ENCODE results near the gene PRRC2B.
"Not testable (repeated sequence)": the region's sequence is repeated elsewhere in the genome, so short reads cannot be mapped to it uniquely, and the experiment has no call there.

PRRC2B gene

DNA sequence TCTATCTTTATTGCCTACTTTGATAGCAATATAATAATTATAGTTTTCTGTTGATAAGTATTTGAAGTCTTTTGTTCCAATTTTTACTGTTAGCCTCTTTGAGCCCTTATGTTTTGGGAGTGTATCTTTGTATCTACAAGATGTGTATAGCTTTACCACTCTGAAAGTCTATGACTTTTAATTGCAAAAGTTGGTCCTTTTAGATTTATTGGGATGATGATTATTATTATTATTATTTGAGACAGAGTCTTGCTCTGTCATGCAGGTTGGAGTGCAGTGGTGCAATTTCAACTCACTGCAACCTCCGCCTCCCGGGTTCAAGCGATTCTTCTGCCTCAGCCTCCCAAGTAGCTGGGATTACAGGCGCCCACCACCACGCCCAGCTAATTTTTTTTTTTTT, 78.2 kb downstream of the PRRC2B start:
- DNase-seq (ENCODE audit: low spot score): not testable (repeated sequence)

DNA sequence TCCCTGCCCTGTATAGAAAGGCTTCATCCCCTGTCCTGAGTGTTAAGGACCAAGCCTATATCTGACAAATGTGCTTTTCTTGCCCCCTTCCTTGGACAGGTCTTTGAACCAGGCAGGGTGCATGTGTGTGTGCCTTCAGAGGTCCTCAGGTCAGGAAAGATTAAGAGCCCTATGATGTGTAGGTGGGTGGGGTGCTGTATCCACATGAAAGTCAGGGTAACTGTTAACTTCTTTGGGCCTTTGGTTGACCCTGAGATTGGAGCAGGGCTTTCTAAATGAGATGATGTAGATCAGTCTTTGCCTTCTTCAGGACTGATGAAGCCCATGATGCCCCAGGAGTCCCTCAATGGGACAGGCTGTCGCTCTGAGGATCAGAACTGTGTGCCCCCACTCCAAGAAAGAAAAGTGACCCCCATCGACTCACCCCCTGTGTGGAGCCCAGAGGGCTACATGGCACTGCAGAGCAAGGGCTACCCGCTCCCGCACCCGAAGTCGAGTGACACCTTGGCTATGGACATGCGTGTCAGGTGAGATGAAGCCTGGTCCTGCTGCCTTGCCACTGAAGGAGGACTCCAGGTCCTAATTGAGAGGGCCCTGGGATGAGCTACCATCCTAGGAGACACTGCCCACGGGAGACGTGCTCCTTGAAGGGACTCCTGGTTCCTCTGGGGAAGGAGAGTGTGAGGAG, 79.5 kb downstream of the PRRC2B start:
- no peak for DNase-seq (ENCODE audit: low spot score)

DNA sequence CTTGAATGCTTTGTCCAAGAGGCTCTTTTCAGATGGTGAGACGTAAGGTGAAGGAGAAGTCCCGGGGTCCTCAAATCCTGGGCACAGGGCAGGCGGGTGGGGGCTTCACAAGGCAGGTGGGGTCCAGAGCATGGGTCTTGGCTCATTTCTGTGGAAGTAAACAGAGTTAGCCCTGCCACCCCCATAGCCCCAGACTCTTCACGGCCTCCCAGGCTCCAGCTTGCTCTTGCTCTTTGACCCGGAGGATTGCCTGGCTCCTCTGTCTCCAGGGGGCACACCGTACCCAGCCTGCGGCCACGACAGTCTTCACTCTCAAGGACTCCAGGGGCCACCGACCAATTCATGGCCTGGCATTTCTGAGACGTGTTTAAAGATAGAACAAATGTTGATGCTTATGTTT, 80.0 kb downstream of the PRRC2B start:
- DNase-seq (ENCODE audit: low spot score): no peak

DNA sequence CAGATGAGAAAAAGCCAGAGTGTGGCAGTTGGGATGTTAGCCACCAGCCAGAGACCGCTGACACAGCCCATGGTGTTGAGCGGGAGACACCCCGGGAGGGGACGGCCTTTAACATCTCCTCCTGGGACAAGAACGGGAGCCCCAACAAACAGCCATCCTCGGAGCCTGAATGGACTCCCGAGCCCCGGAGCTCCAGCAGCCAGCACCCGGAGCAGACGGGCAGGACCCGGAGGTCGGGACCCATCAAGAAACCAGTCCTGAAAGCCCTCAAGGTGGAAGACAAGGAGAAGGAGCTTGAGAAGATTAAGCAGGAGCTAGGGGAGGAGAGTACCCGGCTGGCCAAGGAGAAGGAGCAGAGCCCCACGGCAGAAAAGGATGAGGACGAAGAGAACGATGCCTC, 80.8 kb downstream of the PRRC2B start:
- DNase-seq (ENCODE audit: low spot score): no peak

DNA sequence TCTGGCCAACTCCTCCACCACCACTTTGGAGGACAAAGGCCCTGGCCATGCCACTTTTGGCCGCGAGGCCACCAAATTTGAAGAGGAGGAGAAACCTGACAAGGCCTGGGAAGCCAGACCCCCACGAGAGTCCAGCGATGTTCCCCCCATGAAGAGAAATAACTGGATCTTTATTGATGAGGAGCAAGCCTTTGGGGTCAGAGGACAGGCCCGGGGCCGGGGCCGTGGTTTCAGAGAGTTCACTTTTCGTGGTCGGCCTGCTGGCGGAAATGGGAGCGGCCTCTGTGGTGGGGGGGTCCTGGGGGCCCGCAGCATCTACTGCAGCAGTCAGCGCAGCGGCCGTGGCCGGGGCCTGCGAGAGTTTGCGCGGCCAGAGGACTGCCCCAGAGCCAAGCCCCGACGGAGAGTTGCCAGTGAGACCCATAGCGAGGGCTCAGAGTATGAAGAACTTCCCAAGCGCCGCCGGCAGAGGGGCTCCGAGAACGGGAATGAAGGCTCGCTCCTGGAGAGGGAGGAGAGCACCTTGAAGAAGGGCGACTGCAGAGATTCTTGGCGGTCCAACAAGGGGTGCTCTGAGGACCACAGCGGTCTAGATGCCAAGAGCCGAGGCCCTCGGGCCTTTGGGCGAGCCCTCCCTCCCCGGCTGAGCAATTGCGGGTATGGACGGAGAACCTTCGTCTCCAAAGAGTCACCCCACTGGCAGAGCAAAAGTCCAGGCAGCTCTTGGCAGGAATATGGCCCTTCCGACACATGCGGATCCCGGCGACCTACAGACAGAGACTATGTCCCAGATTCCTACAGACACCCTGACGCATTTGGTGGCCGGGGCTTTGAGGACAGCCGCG, 81.4 kb downstream of the PRRC2B start:
- no peak for DNase-seq (ENCODE audit: low spot score)

DNA sequence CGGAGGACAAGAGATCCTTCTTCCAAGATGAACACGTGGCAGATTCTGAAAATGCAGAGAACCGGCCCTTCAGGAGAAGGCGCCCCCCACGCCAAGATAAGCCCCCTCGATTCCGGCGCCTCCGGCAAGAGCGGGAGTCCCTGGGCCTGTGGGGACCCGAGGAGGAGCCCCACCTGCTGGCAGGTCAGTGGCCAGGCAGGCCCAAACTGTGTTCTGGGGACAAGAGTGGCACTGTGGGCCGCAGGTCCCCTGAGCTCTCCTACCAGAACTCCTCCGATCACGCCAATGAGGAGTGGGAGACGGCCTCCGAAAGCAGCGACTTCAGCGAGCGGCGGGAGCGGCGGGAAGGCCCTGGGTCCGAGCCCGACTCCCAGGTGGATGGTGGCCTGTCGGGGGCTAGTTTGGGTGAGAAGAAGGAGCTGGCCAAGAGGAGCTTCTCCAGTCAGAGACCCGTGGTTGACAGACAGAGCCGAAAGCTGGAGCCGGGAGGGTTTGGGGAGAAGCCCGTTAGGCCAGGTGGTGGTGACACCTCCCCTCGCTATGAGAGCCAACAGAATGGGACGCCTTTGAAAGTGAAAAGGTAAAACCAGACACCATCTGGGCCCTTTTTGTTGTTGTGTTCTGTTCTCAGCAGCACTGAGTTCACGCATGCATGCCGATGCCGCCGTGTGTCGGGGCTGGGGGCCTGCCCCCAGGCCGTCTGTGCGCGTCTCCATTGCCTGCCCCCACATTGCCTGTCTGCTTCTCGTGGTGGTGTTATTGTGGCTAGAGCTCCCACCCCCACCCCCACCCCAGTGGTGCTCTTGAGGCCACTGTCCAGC, 82.3 kb downstream of the PRRC2B start:
- DNase-seq (ENCODE audit: low spot score): no peak

DNA sequence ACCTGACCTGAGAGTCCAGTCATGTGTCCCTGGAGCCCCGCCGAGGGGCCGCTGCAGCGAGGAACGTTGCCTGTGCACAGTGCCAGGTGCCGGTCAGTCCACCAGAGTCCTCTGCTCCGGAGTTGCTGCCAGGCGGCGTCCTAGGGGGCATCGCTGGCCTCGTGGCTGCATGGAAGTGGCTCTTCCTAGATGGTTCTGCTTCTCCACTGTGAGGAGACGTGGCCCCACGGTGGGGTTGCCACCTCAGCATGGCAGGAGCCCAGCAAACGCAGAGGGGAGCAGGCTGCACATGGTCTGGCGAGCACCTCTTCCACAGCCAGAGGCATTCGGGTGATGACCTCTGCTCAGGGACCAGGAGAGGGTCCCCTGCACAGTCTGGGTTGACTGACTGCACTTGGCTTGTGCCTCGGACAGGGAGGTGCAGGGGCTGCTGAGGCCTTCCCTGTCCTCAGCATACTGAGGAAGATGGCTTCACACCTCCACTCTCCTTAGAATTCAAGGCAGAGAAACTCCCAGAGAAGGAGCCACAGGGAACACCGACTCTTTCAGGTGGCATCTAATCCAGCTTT, 83.0 kb downstream of the PRRC2B start:
- DNase-seq (ENCODE audit: low spot score): no peak

DNA sequence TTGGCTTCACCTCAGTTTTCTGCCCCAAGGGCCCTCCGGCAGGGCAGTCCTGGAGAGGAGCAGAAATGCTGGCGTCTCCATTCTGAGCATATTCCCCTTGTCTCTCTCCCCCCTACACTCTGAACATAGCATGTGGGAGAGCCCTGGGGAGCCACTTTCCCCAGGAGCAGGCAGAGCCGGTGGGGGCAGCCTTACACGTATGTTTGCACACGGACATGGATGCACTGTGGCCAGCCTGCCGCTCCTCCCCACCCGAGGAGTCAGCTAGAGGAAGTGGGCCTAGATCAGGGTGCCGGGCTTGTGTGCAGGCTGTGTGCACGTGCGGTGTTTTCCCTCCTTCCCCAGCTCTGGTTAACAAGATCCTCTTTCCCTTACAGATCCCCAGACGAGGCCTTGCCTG, 83.5 kb downstream of the PRRC2B start:
- no peak for DNase-seq (ENCODE audit: low spot score)

DNA sequence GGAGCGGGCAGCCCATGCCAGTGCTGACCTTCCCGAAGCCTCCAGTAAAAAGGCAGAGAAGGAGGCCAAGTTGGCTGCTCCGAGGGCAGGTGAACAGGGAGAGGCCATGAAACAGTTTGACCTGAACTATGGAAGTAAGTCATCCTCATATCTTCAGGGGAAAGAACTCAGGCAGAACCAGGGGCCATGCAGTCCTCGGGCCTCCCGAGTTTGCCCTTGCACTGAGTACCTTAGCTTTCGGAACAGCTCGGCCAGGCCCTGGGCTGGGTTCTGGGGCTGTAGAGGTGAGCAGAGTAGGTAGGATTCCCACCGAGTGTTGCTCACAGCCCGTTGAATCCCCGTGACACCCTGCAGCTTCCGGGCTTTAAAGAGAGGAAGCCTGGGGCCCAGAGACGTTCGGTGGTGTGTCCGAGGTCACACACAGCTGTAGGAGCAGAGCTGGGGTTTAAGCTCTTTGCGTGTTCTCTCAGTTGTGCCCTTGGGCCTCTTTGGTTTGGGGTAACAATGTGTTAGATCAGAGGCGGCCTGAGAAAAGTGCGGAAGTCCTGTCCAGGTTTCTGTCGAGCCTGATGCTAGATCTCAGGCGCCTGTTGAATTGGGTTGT, 84.0 kb downstream of the PRRC2B start:
- no peak for DNase-seq (ENCODE audit: low spot score)

DNA sequence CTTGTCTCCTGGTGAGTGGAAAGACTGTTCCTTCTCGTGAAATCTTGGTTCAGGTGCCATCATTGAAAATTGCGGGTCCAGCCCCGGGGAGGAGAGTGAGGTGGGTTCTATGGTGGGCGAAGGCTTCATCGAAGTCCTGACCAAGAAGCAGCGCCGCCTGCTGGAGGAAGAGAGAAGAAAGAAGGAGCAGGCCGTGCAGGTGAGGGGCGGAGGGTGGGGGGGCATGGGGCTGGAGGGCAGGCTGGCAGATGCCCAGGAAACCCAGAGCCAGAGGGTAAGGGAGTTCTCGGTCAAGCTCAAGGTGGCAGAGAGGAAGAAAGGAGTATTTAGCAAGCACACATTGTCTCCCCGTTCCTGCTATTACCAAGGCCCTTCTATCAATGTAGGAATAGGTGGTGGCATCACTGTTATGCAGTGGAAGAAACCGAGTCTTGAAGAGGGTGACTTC, 84.6 kb downstream of the PRRC2B start:
- peak; percentile 36 for DNase-seq (ENCODE audit: low spot score)

DNA sequence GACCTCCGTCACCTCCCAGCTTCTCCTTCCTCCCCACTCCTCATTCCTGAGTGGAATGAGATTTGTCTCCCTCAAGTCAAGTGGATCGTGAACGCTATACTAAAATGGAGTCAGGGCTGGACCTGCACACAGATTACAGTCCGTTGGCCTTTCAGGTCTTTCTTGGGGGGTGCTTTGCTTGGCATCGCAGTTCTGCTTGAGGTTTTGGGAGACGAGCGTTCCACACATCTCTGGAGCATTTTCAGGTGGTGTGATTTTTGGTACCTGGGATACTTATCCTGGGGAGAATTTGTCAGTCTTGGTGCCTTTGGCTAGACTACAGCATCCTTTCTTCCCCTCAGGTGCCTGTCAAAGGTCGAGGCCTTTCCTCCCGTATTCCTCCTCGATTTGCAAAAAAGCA, 85.0 kb downstream of the PRRC2B start:
- DNase-seq (ENCODE audit: low spot score): no peak

DNA sequence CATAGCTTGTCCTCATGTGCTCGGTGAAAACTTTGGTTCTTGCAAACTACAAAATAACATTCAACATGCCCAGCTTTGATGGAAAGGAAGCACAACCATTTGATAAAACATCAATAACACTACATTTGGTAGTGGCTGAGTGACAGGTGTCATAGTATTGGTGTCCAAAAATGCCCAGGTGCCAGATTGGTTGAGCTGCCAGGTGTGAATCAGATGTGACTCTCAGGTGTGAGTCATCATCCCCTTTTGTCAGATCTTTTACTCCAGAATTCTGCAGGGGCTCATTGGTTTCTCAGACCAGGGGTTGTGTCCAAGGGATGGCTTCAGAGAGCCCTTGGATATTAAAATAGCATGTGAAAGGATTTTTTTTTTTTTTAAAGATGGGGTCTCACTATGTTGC, 86.4 kb downstream of the PRRC2B start:
- no peak for DNase-seq (ENCODE audit: low spot score)

DNA sequence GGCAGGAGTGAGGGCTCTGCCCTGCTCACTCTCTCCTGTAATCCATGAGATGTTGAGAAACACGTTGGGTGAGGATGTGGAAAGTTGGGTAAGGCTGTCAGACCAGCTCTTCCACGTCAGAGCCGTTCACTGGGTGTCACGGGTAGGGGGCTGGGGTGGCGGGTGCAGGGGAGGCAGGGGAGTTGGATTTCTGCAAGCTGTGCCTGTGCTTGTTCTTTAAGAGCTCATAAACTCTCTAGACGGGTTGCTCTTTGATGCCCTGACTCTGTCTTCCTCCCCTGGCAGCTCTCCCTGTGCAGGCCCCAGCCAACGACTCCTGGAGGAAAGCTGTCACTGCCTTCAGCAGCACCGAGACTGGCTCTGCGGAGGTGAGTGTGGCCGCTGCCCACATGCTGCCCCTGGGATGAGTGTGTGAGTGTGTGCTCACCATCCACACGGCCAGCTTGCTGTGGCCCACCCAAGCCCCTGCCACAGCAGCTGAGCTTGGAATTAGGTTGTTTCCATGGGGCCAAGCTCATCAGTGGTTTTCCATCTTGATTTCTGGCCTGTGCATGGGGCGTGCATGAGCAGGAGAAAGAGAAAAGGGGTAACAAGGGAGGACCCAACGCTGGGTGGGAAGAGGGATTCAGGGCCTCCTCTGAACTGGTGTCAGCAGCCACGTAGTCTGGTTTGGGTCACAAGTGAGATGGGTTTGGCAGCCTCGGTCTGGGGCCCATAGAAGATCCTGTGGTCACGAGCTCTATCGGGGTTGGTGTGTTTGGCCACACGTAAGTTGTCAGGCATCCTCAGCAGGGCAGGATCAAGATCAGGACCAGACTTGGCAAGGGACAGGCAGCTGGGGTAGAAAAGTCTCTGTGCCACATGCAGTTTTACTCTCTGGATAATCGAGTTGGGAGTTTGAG, 87.8 kb downstream of the PRRC2B start:
- no peak for DNase-seq (ENCODE audit: low spot score)

DNA sequence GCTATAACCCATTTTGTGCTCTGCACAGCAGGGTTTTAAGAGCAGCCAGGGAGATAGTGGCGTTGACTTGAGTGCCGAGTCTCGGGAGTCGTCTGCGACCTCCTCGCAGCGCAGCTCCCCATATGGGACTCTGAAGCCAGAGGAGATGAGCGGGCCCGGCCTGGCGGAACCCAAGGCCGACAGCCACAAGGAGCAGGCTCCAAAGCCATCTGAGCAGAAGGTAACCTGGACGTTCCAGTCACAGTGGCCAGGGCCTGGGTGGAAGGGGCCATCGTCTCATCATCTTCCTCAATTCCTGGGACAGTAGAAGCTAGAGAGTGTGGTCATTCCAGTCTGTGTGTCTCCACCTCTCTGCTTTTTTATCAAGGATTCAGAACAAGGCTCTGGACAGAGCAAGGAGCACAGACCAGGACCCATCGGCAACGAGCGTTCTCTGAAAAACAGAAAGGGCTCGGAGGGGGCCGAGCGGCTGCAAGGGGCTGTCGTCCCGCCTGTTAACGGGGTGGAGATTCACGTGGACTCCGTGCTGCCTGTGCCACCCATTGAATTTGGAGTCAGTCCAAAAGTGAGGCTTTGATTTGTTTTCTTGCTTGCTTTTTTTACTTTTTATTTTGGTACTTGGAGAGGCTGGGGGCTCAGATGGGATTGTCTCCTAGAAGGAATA, 88.6 kb downstream of the PRRC2B start:
- no peak for DNase-seq (ENCODE audit: low spot score)

DNA sequence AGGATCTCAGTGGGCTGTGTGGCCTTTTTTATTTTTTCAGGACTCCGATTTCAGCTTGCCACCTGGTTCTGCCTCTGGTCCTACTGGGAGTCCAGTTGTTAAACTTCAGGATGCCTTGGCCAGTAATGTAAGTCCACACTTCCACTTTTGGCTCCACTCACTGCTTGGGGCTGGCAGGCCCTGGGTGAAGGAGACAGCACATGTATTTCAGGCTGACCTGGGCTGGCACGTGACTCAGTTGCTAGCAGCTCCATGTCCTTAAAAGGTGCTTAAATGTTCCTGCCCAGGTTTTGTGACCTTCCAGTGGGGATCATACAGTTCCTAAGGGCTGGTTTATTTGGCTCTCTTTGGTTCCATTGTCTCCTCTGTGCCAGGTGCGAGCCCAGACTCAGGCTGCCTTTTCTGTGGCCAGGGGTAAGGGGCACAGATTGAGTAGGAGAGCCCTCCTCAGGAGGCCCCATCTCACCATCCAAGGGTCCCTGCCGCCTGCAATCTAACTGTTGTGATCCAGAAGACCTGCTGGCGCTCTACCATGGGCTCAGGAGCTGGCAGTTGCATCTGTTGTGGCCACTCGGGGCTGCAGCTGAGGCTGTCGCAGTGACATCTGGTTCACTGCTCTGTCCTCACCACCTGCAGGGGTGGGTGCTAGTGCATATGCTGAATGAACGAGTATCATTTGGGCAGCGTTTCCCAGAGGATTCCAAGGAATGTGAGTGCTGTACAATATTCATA, 89.6 kb downstream of the PRRC2B start:
- DNase-seq (ENCODE audit: low spot score): no peak

DNA sequence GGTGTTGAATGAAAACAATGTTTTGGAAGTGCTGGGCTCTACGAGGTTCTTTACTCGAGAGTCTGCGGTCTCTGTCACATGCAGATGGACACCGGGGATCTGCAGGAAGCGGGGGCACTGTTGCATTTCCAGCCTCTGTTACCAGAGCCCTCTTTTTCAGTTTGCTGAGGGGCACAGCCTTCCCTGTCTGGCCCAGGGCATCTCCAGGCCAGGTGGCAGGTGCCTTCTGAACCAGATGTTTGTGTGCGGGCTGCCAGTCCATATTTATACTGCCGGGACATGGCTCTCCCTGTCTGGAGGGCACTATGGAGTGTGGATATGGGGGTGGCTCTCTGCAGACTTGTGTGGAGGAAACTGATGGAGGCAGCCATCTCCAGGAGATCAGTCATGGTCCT, 90.2 kb downstream of the PRRC2B start:
- DNase-seq (ENCODE audit: low spot score): no peak

DNA sequence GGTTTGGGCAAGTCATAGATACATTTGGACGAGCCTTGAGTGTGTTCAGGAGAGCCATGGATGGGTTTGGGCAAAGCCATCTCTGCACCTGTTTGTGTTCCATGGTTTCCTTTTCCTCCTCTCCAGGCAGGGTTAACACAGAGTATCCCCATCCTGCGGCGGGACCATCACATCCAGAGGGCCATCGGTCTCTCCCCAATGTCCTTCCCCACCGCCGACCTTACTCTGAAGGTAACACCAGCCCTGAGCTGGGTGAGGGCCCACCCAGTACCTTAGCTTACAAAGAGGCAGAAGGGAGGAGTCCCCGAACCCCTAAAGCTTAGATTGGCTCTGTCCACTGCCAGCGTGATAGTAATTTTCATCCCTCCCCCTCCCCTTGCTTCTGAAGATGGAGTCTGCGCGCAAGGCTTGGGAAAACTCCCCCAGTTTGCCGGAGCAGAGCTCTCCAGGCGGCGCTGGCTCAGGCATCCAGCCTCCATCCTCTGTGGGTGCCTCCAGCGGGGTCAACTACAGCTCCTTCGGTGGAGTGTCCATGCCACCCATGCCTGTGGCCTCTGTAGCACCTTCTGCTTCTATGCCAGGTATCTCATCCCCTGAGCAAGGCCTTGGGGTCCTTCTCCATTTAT, 90.8 kb downstream of the PRRC2B start:
- DNase-seq (ENCODE audit: low spot score): no peak

DNA sequence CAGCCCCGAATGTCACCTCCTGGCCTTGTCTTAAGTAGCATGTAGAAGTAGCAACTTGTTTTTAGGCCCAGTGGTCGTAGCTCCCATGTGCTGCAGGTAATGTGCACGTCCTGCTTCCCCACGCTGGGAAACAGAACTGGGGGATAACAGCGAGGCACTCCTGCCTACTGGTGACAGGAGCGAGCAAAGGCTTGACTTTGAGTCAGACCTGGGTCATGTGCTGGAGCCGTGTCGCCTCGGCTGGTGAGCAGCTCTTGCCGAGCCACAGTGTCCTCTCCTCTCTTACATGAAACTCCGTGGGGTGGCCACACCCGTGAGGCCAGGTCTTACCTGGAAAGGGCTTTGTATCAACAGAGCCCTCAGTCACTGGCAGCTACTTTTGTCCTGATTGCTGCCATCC, 91.3 kb downstream of the PRRC2B start:
- no peak for DNase-seq (ENCODE audit: low spot score)

DNA sequence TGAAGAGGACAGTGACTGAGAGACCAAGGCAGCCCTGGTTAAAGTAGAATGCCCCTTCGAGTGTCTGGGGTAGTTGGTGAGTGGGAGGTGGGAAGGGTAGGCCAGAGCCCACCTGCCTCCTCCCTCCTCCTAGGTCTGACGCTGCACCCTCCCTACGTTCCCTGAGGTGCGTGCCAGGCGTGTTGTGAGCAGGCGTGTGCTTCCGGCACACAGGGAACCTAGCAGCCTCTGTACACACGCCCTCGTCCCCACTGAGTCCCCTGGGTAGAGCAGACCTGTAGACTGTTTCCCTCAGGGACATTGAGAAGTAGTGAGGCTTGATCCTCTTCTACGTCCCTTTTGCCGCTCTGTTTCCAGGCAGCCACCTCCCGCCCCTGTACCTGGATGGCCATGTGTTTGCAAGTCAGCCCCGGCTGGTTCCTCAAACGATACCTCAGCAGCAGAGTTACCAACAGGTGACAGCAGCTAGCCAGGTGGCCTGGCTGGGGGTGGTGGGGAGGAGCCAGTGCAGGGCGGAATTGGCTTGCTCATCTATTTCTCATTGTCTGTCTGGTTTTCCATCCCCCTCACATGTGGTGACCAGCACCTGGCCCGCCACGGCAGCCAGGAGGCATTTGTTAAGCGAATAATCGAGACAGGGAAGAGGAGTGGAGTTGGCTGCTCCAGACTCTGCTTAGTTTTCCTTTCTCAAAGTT, 92.0 kb downstream of the PRRC2B start:
- DNase-seq (ENCODE audit: low spot score): no peak
